GM18507 (cell line): ENCODE data around the gene TNK2.

Source experiments
- DNase-seq: peaks from one replicate; pipeline ENCODE4 v3.0.0; 2011; ENCODE audit warnings: low read depth; ENCODE audit not compliant: insufficient read length; ENCODE audit errors: extremely low spot score
- FAIRE-seq: peaks from 2 replicates; lab custom pipeline; 2011; peaks lifted over from hg19 to GRCh38; lab: Jason Lieb, UNC

Gene TNK2

GRCh38 chr3:195888311-195888761, 20.0 kb downstream of the TNK2 start:
- FAIRE-seq (no peak), DNase-seq (no peak)

- FAIRE-seq (no peak), DNase-seq (no peak)
Observed at GRCh38 chr3:195887670-195888069, 20.7 kb downstream of the TNK2 start.

- FAIRE-seq, result no peak
- no peak for DNase-seq
Observed at GRCh38 chr3:195886181-195887141, 21.9 kb downstream of the TNK2 start.

GRCh38 chr3:195885036-195885891, 23.1 kb downstream of the TNK2 start:
- DNase-seq, result no peak
- FAIRE-seq, result no peak

GRCh38 chr3:195884691-195885035, 23.7 kb downstream of the TNK2 start:
- no peak for FAIRE-seq

GRCh38 chr3:195883801-195884200, 24.6 kb downstream of the TNK2 start:
- FAIRE-seq, result no peak

More at GRCh38 chr3:195884691-195885035, 23.7 kb downstream of the TNK2 start:
- DNase-seq, result no peak

GRCh38 chr3:195883160-195883559, 25.2 kb downstream of the TNK2 start:
- DNase-seq (no peak), FAIRE-seq (no peak)

More at GRCh38 chr3:195883801-195884200, 24.6 kb downstream of the TNK2 start:
- DNase-seq, result no peak

- no peak for FAIRE-seq
- DNase-seq, result no peak
Observed at GRCh38 chr3:195882002-195882441, 26.3 kb downstream of the TNK2 start.

GRCh38 chr3:195881276-195881988, 26.9 kb downstream of the TNK2 start:
- DNase-seq, result no peak
- FAIRE-seq, result no peak

- FAIRE-seq, result no peak
- no peak for DNase-seq
Observed at GRCh38 chr3:195880037-195880431, 28.3 kb downstream of the TNK2 start.

- FAIRE-seq, result no peak
- DNase-seq, result no peak
Observed at GRCh38 chr3:195879416-195880036, 28.8 kb downstream of the TNK2 start.

GRCh38 chr3:195878424-195879274, 29.7 kb downstream of the TNK2 start:
- no peak for FAIRE-seq

GRCh38 chr3:195877767-195878423, 30.5 kb downstream of the TNK2 start:
- FAIRE-seq, result no peak
- DNase-seq, result no peak

More at GRCh38 chr3:195878424-195879274, 29.7 kb downstream of the TNK2 start:
- no peak for DNase-seq

GRCh38 chr3:195877136-195877715, 31.1 kb downstream of the TNK2 start:
- FAIRE-seq, result no peak
- DNase-seq, result no peak

- no peak for DNase-seq
- FAIRE-seq, result no peak
Observed at GRCh38 chr3:195876297-195877064, 31.9 kb downstream of the TNK2 start.

GRCh38 chr3:195875482-195876236, 32.7 kb downstream of the TNK2 start:
- DNase-seq (no peak), FAIRE-seq (no peak)
